HCT116 (cell line): ENCODE results near the gene BPIFB6.

ENCODE experiments used
- CTCF ChIP-seq, 3 experiments: fragments of 200-600 bp in 1 of 3; sonication (generic) in 1 of 3; IDR thresholded peaks in 2 of 3; conservative IDR thresholded peaks in 1 of 3; 2 replicates each; pipeline ENCODE4 v1.5.1; 2012 to 2017; ENCODE audit warnings: low read depth in 2 of 3, low read length in 2 of 3, antibody characterized with exemption in 1 of 3, borderline replicate concordance in 1 of 3, control low read depth in 1 of 3, mild to moderate bottlenecking in 1 of 3, mixed read lengths in 1 of 3, mixed run types in 1 of 3, moderate library complexity in 1 of 3; ENCODE audit not compliant: insufficient read depth in 1 of 3
- ELF1 ChIP-seq: IDR thresholded peaks from 2 replicates; pipeline ENCODE4 v1.6.1; 2012; ENCODE audit warnings: low read depth, borderline replicate concordance
- EZH2 ChIP-seq: fragments of 200-600 bp; sonication (generic); IDR thresholded peaks from 2 replicates; pipeline ENCODE4 v1.6.1; 2017; ENCODE audit warnings: antibody characterized with exemption, mixed run types
- POLR2AphosphoS5 ChIP-seq: IDR thresholded peaks from 2 replicates; pipeline ENCODE4 v1.6.1; 2011; ENCODE audit warnings: mild to moderate bottlenecking, low read depth, low read length, moderate library complexity
- ZBTB33 ChIP-seq: IDR thresholded peaks from 2 replicates; pipeline ENCODE4 v1.6.1; 2011; ENCODE audit warnings: mild to moderate bottlenecking, low read length, moderate library complexity; ENCODE audit not compliant: insufficient replicate concordance; ENCODE audit errors: extremely low read depth

GRCh38 chr20:33013701-33014326, 17.6 kb upstream of the BPIFB6 start:
- TF ChIP-seq CTCF (IDR thresholded peaks at IDR 0.05 in 2 of 3, conservative IDR thresholded peaks at IDR 0.05 in 1 of 3; ENCODE audit: borderline replicate concordance in 1 of 3, insufficient read depth in 1 of 3, low read depth in 2 of 3, low read length in 2 of 3), result no peak
- no peak for TF ChIP-seq ZBTB33
- no peak for TF ChIP-seq ELF1
- TF ChIP-seq POLR2AphosphoS5, result no peak
- TF ChIP-seq EZH2, result no peak
